BLaER1 (cell line): Measurements from ENCODE around the gene CA4.
A peak's percentile ranks its signal among the peaks of the same experiment; 100 is the strongest.

Experiments
- H3K27ac ChIP-seq: shearing (Covaris generic); formaldehyde crosslinking; 2 replicates; pipeline ENCODE4 v1.8.1; 2022
- H3K27me3 ChIP-seq: shearing (Covaris generic); formaldehyde crosslinking; 2 replicates; pipeline ENCODE4 v1.8.1; 2022
- H3K36me3 ChIP-seq: shearing (Covaris generic); formaldehyde crosslinking; 2 replicates; pipeline ENCODE4 v1.8.1; 2022
- H3K4me1 ChIP-seq: shearing (Covaris generic); formaldehyde crosslinking; 2 replicates; pipeline ENCODE4 v1.8.1; 2022
- H3K4me2 ChIP-seq: shearing (Covaris generic); formaldehyde crosslinking; 2 replicates; pipeline ENCODE4 v1.8.1; 2022
- H3K4me3 ChIP-seq: shearing (Covaris generic); formaldehyde crosslinking; 2 replicates; pipeline ENCODE4 v1.8.1; 2022
- H3K9ac ChIP-seq: shearing (Covaris generic); formaldehyde crosslinking; 2 replicates; pipeline ENCODE4 v1.8.1; 2022
- H3K9me3 ChIP-seq: shearing (Covaris generic); formaldehyde crosslinking; 2 replicates; pipeline ENCODE4 v1.8.1; 2022
- H4K20me1 ChIP-seq: shearing (Covaris generic); formaldehyde crosslinking; 2 replicates; pipeline ENCODE4 v1.8.1; 2022
- Cebpa-rat ChIP-seq: shearing (Covaris generic); IDR thresholded peaks from 2 replicates; pipeline ENCODE4 v1.8.1; 2022

The CA4 gene

DNA sequence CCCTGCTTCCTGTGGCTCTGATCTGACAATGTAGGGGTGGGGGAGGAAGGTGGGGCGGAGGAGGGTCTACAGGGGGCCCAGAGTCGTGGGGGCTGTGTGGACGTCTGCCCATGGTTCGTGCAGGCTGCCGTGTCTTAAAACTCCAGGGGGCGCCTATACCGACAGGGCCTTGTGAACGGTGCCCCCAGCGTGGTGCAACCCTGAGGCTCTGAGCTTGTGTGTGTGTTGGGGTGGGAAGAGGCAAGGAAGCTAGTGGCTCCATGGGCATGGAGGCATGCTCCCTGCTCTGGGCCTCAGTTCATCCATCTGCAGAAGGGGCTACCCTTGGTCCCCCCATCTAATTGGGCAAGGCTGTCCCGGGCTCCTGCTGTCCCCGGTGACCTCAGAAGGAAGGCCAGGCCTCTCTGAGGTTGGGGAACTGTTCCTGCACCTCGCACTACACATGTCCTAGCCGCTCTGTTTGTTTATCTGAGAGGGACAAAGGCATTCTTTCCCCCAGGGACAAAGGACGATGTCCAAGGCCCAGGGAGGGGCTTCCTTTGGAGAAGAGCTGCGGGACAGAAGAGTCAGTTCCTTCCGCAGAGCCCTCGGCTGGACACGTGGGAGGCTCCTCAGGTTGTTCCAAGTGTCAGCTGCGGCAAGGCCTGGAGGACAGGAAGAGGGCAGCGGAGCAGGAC, 13.5 kb downstream of the CA4 start:
- no peak overlapping the region for H3K4me2 ChIP-seq
- no peaks in the 10 kb centered on the region for H4K20me1 ChIP-seq
- peaks cover 37% of the 10 kb centered on the region for H3K4me1 ChIP-seq
- H3K36me3 ChIP-seq, result no peaks in the 10 kb centered on the region
- H3K9me3 ChIP-seq, result no peaks in the 10 kb centered on the region
- no peak for TF ChIP-seq Cebpa-rat
- no peak overlapping the region for H3K9ac ChIP-seq
- no peaks in the 10 kb centered on the region for H3K27me3 ChIP-seq
- H3K27ac ChIP-seq, result no peak overlapping the region
- H3K4me3 ChIP-seq, result no peak overlapping the region

DNA sequence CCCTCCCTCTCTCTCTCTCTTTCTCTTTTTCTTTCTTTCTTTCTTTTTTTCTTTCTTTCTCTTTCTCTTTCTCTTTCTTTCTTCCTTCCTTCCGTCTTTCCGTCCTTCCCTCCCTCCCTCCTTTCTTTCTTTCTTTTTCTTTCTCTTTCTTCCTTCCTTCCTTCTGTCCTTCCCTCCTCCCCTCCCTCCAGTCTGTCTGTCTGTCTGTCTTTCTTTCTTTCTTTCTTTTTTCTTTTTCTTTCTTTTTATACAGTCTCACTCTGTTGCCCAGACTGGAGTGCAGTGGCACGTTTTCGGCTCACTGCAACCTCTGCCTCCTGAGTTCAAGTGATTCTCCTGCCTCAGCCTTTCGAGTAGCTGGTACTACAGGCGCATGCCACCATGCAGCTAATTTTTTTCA, 14.4 kb downstream of the CA4 start:
- no peak overlapping the region for H3K4me2 ChIP-seq
- no peaks in the 10 kb centered on the region for H3K36me3 ChIP-seq
- no peak overlapping the region for H3K4me3 ChIP-seq
- H3K9me3 ChIP-seq, result no peaks in the 10 kb centered on the region
- no peaks in the 10 kb centered on the region for H4K20me1 ChIP-seq
- no peak overlapping the region for H3K27ac ChIP-seq
- H3K27me3 ChIP-seq, result no peaks in the 10 kb centered on the region
- TF ChIP-seq Cebpa-rat, result no peak
- H3K9ac ChIP-seq, result no peak overlapping the region
- peaks cover 37% of the 10 kb centered on the region for H3K4me1 ChIP-seq

DNA sequence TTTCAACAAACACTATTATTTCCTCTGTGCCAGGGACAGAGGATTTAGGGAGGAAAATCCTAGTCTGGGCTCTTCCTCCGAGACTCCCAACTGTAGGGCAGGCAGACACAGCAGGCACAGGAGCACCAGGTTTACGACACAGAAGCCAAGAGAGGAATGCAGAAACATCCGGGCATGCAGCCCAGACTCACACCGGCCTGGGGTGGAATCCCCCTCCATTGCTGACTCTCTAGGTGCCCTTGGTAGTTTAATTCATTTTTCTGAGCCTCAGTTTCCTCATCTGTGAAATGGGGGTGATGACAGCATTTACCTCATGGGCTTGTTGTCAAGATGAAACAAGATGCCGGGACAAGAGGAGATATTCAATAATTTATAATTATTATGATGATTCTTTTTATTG, 14.9 kb downstream of the CA4 start:
- Histone ChIP-seq H3K4me1 (peaks cover 41% of the 10 kb centered on the region), H3K4me2 (no peak overlapping the region)

DNA sequence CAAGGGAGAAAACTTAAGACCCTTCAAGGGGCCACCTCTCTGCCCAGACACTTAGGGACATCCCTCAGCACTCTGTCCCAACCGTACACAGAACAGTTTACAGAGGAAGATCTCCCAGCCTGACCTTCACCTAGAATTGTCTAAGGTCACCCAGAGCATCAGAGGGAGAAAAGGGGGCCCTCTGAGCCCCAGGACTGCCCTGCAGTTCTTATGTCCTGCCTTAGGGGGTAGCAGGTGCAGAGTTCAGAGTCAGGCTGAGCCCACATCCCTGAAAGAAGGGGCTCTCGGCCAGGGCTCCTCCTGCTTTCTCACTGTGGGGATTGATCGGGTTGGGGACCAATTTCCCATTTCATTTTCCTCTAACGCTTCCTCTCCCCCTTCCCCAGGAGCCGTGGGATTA, 15.4 kb downstream of the CA4 start:
- Histone ChIP-seq H3K27me3 (no peaks in the 10 kb centered on the region), H3K9ac (no peak overlapping the region), H3K36me3 (no peaks in the 10 kb centered on the region), H3K4me1 (peaks cover 47% of the 10 kb centered on the region), H3K4me2 (0 out of 2 replicates have a peak overlapping the region, but pooled peaks have one; percentile 22), H3K9me3 (no peaks in the 10 kb centered on the region), H3K4me3 (no peak overlapping the region), H3K27ac (no peak overlapping the region), H4K20me1 (no peaks in the 10 kb centered on the region)
- TF ChIP-seq Cebpa-rat, result no peak

More for the DNA sequence above, 14.9 kb downstream of the CA4 start:
- no peaks in the 10 kb centered on the region for H3K36me3 ChIP-seq
- no peaks in the 10 kb centered on the region for H3K9me3 ChIP-seq
- H3K9ac ChIP-seq, result no peak overlapping the region
- no peaks in the 10 kb centered on the region for H3K27me3 ChIP-seq
- no peak for TF ChIP-seq Cebpa-rat
- H3K4me3 ChIP-seq, result no peak overlapping the region
- H4K20me1 ChIP-seq, result no peaks in the 10 kb centered on the region
- no peak overlapping the region for H3K27ac ChIP-seq

DNA sequence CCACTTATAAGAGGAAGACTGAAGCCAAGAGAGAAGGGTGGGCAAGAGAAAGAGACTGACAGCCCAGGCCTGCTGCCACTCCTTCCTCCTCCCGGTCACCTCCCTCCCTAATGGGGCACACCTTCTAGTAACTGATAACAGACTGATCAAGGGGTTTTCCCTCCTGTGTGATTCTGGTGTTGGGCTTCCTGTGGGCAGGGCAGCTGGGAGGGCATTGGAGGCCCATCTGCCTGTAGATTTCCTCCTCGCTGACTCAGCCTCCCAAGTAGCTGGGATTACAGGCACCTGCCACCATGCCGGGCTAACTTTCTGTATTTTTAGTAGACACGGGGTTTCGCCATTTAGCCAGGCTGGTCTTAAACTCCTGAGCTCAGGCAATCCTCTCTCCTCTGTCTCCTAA, 16.2 kb downstream of the CA4 start:
- no peak for TF ChIP-seq Cebpa-rat
- Histone ChIP-seq H3K4me3 (no peak overlapping the region), H4K20me1 (no peaks in the 10 kb centered on the region), H3K9me3 (no peaks in the 10 kb centered on the region), H3K4me2 (peak overlapping the region; percentile 22; the same call in 1 of the 2 replicates), H3K36me3 (no peaks in the 10 kb centered on the region), H3K27ac (no peak overlapping the region), H3K27me3 (no peaks in the 10 kb centered on the region), H3K4me1 (peaks cover 51% of the 10 kb centered on the region), H3K9ac (no peak overlapping the region)

DNA sequence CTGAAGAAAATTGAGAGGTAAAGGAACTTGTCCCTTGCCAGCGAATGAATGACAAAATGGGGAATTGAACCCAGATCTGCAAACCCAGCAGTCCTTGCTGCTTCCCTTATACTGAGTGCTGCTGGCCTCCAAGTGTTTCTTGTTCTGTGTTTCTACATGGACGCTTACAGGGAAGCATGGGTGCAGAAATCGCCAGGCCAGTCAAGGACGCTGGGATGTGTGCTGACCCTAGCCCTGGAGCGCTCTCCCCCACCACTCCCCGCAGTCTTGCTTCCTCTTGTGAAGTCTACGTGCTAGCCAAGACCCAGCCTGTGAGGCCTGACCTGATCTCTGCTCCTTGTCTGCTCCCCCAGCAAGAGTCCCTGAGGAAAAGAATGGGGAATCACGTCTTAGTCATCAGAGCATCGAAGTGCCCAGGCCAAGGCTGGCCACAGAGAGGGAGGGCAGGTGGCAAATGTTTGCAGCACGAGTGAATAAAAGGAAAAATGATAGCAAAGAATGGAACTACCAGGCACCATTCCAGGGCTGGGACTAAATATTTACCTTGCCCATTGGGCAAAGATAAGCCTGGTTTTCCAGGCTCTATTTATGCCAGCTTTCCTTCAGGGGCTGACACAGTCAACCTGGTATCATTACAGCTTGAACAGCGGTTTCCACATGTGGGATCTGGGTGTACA, 17.4 kb downstream of the CA4 start:
- Histone ChIP-seq H3K4me3 (no peak overlapping the region), H3K4me1 (peaks cover 39% of the 10 kb centered on the region), H4K20me1 (no peaks in the 10 kb centered on the region), H3K9me3 (no peaks in the 10 kb centered on the region), H3K4me2 (no peak overlapping the region), H3K9ac (no peak overlapping the region), H3K36me3 (no peaks in the 10 kb centered on the region), H3K27me3 (no peaks in the 10 kb centered on the region), H3K27ac (no peak overlapping the region)
- TF ChIP-seq Cebpa-rat, result no peak

DNA sequence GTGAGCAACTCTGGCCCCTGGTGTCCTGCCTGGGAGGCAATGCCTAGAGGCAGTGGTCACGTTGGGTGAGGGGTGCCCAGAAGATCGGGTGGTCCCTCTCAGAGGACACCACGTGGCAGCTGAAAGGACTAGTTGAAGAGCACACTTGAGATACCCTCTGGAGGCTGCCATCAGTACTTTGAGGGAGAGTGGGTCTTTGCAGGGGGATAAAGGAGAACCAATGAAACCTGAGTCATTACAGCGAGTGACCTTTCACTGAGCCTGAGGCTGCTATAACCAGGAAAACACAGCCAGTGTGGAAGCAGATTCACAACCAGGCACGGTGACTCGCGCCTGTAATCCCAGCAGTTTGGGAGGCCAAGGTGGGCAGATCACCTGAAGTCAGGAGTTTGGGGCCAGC, 18.9 kb downstream of the CA4 start:
- H3K4me1 ChIP-seq, result peaks cover 33% of the 10 kb centered on the region
- H3K27ac ChIP-seq, result no peak overlapping the region
- H3K9ac ChIP-seq, result no peak overlapping the region
- no peak overlapping the region for H3K4me2 ChIP-seq
- H4K20me1 ChIP-seq, result no peaks in the 10 kb centered on the region
- H3K36me3 ChIP-seq, result no peaks in the 10 kb centered on the region
- H3K27me3 ChIP-seq, result no peaks in the 10 kb centered on the region
- H3K9me3 ChIP-seq, result no peaks in the 10 kb centered on the region
- TF ChIP-seq Cebpa-rat, result no peak
- H3K4me3 ChIP-seq, result no peak overlapping the region

DNA sequence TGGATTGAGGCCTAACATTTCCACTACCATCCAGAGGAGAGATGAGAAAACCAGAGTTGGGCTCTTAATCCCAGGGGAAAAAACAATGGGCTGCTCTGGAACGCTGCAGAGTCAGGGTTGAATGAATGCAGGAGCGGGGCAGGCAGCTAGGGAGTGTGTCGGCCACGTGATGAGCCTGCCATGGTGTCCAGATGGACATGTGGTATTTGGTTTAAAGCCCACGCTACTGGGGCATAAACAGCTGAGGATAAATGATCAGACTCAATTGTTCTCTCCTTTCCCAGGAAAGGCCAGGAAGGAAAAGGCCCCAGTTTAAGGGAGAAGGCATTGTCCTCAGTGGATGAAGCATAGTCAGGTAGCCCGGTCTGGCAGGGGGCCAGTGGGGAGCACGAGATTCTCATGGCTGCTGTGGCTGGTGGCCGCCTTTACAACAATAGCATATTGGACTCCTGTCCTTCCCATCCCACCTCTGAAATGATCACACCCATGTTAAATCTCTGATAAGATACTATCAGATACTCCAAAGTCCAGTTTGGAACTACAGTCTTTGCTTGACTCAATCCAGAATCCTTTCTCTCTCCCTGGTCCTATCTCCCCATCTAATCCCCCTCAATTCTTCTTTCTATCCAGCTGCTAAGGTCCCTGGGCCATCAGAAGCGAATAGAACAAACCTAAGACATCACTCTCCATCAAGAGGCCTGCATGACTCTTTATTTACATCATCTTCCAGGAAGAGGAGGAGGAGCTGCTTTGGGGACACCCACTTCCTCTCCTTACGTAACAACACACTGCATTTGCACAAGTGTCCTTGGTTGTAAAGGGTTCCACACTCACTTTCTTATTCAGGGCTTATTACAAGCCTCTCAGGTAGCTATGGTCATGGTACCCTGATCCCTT, 20.4 kb downstream of the CA4 start:
- Histone ChIP-seq H3K27me3 (no peaks in the 10 kb centered on the region), H3K9me3 (no peaks in the 10 kb centered on the region), H4K20me1 (no peaks in the 10 kb centered on the region), H3K9ac (no peak overlapping the region), H3K27ac (no peak overlapping the region), H3K36me3 (no peaks in the 10 kb centered on the region), H3K4me1 (peaks cover 31% of the 10 kb centered on the region), H3K4me3 (no peak overlapping the region), H3K4me2 (peak overlapping the region; percentile 37)
- TF ChIP-seq Cebpa-rat, result no peak

DNA sequence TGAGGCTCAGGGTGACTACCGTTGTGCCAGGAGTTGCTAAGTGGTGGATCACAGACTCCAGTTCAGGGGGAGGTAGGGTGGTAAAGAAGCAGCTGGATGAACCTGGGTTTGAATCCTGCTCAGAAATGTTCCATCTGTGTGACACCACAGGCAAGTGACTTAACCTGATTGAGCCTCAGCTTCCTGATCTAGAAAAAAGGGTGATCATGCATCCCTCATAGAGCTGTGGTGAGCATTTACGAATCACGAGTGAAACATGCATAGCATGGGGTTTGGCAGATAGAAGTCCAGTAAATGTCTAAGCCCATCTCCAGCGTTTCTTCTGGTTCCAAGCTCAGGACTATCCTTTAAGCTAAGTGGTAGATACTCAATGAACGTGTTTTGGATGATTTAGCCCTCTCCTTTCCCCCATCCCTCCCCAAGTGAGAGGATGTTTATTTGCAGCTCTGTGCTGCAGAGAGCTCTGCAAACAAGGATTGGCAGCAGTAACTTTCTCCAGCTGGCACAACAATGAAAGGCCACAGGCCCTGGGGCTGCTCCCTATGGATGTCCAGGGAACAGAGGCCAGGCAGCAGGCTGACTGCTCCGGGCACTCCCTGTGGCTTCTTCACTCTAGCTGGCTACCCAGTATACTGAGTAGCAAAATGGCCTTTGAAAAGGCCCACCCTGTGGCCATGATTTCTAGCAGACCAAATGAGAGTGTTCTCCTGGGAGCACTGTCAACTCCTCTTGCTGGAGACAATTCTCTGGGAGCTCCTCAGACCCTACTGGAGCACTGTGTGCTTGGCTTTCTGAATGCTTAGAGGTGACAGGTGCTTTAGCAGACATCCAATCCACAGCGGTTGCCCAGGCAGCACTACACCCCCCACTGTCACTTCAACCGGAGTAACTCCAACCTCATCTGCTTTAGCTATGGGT, 21.3 kb downstream of the CA4 start:
- Histone ChIP-seq H3K9me3 (no peaks in the 10 kb centered on the region), H3K27me3 (no peaks in the 10 kb centered on the region), H3K36me3 (no peaks in the 10 kb centered on the region), H3K4me3 (no peak overlapping the region), H4K20me1 (no peaks in the 10 kb centered on the region), H3K9ac (no peak overlapping the region), H3K4me2 (0 out of 2 replicates have a peak overlapping the region, but pooled peaks have one; percentile 37), H3K4me1 (peaks cover 25% of the 10 kb centered on the region), H3K27ac (no peak overlapping the region)
- TF ChIP-seq Cebpa-rat, result no peak
